SK-N-SH treated with all-trans-retinoic acid at 6 μM for 48 hours (cell line): Measurements from ENCODE around the gene KCNMA1.

Source experiments
- ATAC-seq: fragments of 200-7000 bp; cut with Tn5 transposase; 3 replicates; pipeline ENCODE4 v1.9.1; 2020; ENCODE audit warnings: mild to moderate bottlenecking, moderate library complexity
- ARNTL ChIP-seq: fragments of 450-650 bp; formaldehyde crosslinking; IDR thresholded peaks from 2 replicates; pipeline ENCODE4 v1.5.0; 2020; ENCODE audit warnings: low read depth, mild to moderate bottlenecking, moderate library complexity, borderline replicate concordance
- BACH2 ChIP-seq: fragments of 250-450 bp; sonication (Bioruptor Pico); IDR thresholded peaks from 2 replicates; pipeline ENCODE4 v1.9.0; 2021; ENCODE audit warnings: mild to moderate bottlenecking, borderline replicate concordance
- CSDC2 ChIP-seq: fragments of 250-450 bp; sonication (Bioruptor Pico); IDR thresholded peaks from 2 replicates; pipeline ENCODE4 v1.5.0; 2020; ENCODE audit warnings: mild to moderate bottlenecking, moderate library complexity
- ESRRG ChIP-seq: fragments of 250-450 bp; sonication (Bioruptor Pico); IDR thresholded peaks from 2 replicates; pipeline ENCODE4 v1.6.1; 2021; ENCODE audit warnings: mild to moderate bottlenecking
- GLIS3 ChIP-seq: fragments of 250-450 bp; sonication (Bioruptor Pico); IDR thresholded peaks from 2 replicates; pipeline ENCODE4 v1.5.0; 2020; ENCODE audit warnings: mild to moderate bottlenecking, moderate library complexity
- ISL1 ChIP-seq: fragments of 250-450 bp; sonication (Bioruptor Pico); IDR thresholded peaks from 2 replicates; pipeline ENCODE4 v2.1.2; 2022; ENCODE audit warnings: mild to moderate bottlenecking, moderate library complexity
- OSR1 ChIP-seq: fragments of 250-450 bp; sonication (Bioruptor Pico); IDR thresholded peaks from 2 replicates; pipeline ENCODE4 v1.8.0; 2022; ENCODE audit warnings: moderate library complexity, mild to moderate bottlenecking, inconsistent platforms
- POU6F1 ChIP-seq: fragments of 250-450 bp; sonication (Bioruptor Pico); IDR thresholded peaks from 2 replicates; pipeline ENCODE4 v1.8.0; 2021; ENCODE audit warnings: low read depth, mild to moderate bottlenecking, moderate library complexity, borderline replicate concordance
- RARB ChIP-seq: fragments of 250-450 bp; sonication (Bioruptor Pico); IDR thresholded peaks from 2 replicates; pipeline ENCODE4 v1.8.0; 2021; ENCODE audit warnings: mild to moderate bottlenecking, moderate library complexity
- SNAI2 ChIP-seq: fragments of 250-450 bp; sonication (Bioruptor Pico); IDR thresholded peaks from 2 replicates; pipeline ENCODE4 v1.5.0; 2020; ENCODE audit warnings: mild to moderate bottlenecking, moderate library complexity
- TOX ChIP-seq: fragments of 250-450 bp; sonication (Bioruptor Pico); IDR thresholded peaks from 2 replicates; pipeline ENCODE4 v1.8.0; 2021; ENCODE audit warnings: mild to moderate bottlenecking, moderate library complexity, borderline replicate concordance
- TSHZ2 ChIP-seq: fragments of 250-450 bp; sonication (Bioruptor Pico); IDR thresholded peaks from 2 replicates; pipeline ENCODE4 v1.5.0; 2020; ENCODE audit warnings: mild to moderate bottlenecking, moderate library complexity
- ZC3H10 ChIP-seq: fragments of 250-450 bp; sonication (Bioruptor Pico); IDR thresholded peaks from 2 replicates; pipeline ENCODE4 v1.5.1; 2021; ENCODE audit warnings: mild to moderate bottlenecking, moderate library complexity
- ZFP3 ChIP-seq: fragments of 250-450 bp; sonication (Bioruptor Pico); IDR thresholded peaks from 2 replicates; pipeline ENCODE4 v1.5.0; 2020; ENCODE audit warnings: mild to moderate bottlenecking, moderate library complexity
- ZFP30 ChIP-seq: fragments of 450-650 bp; formaldehyde crosslinking; IDR thresholded peaks from 2 replicates; pipeline ENCODE4 v1.5.0; 2022; ENCODE audit warnings: mild to moderate bottlenecking, moderate library complexity
- ZNF565 ChIP-seq: fragments of 450-650 bp; formaldehyde crosslinking; conservative IDR thresholded peaks from 2 replicates; pipeline ENCODE4 v1.5.0; 2020; ENCODE audit warnings: low read depth, mild to moderate bottlenecking, moderate library complexity
- ZNF70 ChIP-seq: fragments of 450-650 bp; formaldehyde crosslinking; IDR thresholded peaks from 2 replicates; pipeline ENCODE4 v1.5.0; 2020; ENCODE audit warnings: mild to moderate bottlenecking, moderate library complexity
- ZNF8 ChIP-seq: fragments of 450-650 bp; formaldehyde crosslinking; IDR thresholded peaks from 2 replicates; pipeline ENCODE4 v1.5.0; 2020; ENCODE audit warnings: mild to moderate bottlenecking, moderate library complexity
- TF ChIP-seq, protein P1 (sequence below): fragments of 250-450 bp; sonication (Bioruptor Pico); IDR thresholded peaks from 2 replicates; pipeline ENCODE4 v1.5.1; 2021; ENCODE audit warnings: mild to moderate bottlenecking, moderate library complexity
- TF ChIP-seq, protein P2 (sequence below): fragments of 250-450 bp; sonication (Bioruptor Pico); IDR thresholded peaks from 2 replicates; pipeline ENCODE4 v1.8.0; 2020; ENCODE audit warnings: mild to moderate bottlenecking, moderate library complexity, borderline replicate concordance
- TF ChIP-seq, protein P3 (sequence below): fragments of 250-450 bp; sonication (Bioruptor Pico); IDR thresholded peaks from 2 replicates; pipeline ENCODE4 v1.5.1; 2020; ENCODE audit warnings: low read depth, mild to moderate bottlenecking, moderate library complexity

The KCNMA1 gene

DNA sequence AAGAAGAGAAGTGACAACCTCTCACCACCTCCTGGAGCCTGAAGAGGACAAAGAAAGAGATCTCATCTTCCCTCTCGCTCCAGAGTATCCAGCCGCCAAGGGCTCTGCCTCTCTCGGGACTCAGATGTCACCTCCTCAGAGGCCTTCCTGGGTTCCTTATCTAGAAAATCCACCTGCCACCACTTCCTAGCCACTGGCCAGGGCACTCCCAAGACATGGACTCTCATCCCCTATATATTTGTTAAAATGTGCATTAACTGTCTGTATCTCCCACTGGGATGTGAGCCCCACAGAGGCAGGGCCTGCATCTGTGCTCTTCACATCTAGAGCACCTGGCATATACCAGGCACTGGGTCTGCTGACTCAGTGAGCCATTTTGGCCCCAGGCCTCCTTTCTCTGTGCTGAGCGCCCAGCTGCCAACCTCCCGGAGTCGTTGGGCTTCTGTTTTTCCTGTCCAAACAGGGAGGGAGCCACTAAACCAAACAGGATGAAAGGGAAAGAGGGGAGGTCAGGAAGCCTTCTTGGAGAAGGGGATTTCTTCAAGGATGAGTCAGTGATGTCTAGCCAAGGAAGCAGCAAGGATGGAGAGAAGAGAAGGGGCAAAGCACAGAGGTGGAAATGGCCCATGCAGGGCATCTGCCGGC lies 58.9 kb downstream of the KCNMA1 start:
- no peak for ATAC-seq
- no peak for TF ChIP-seq POU6F1
- no peak for TF ChIP-seq ESRRG (CRISPR knock-in tag)
- no peak for TF ChIP-seq ISL1 (CRISPR knock-in tag)
- no peak for TF ChIP-seq RARB (CRISPR knock-in tag)
- no peak for TF ChIP-seq OSR1
- no peak for TF ChIP-seq ZFP30 (CRISPR knock-in tag)
- TF ChIP-seq ZFP3 (CRISPR knock-in tag), result no peak
- TF ChIP-seq SNAI2 (CRISPR knock-in tag), result no peak
- TF ChIP-seq, protein P1, sequence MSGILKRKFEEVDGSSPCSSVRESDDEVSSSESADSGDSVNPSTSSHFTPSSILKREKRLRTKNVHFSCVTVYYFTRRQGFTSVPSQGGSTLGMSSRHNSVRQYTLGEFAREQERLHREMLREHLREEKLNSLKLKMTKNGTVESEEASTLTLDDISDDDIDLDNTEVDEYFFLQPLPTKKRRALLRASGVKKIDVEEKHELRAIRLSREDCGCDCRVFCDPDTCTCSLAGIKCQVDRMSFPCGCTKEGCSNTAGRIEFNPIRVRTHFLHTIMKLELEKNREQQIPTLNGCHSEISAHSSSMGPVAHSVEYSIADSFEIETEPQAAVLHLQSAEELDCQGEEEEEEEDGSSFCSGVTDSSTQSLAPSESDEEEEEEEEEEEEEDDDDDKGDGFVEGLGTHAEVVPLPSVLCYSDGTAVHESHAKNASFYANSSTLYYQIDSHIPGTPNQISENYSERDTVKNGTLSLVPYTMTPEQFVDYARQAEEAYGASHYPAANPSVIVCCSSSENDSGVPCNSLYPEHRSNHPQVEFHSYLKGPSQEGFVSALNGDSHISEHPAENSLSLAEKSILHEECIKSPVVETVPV, result no peak
- no peak for TF ChIP-seq ARNTL (CRISPR knock-in tag)
- no peak for TF ChIP-seq TSHZ2 (CRISPR knock-in tag)
- no peak for TF ChIP-seq ZNF565 (CRISPR knock-in tag)
- TF ChIP-seq BACH2 (CRISPR knock-in tag), result no peak
- no peak for TF ChIP-seq ZNF70 (CRISPR knock-in tag)
- no peak for TF ChIP-seq CSDC2 (CRISPR knock-in tag)
- no peak for TF ChIP-seq ZC3H10 (CRISPR knock-in tag)
- TF ChIP-seq GLIS3, result no peak
- TF ChIP-seq, protein P2, sequence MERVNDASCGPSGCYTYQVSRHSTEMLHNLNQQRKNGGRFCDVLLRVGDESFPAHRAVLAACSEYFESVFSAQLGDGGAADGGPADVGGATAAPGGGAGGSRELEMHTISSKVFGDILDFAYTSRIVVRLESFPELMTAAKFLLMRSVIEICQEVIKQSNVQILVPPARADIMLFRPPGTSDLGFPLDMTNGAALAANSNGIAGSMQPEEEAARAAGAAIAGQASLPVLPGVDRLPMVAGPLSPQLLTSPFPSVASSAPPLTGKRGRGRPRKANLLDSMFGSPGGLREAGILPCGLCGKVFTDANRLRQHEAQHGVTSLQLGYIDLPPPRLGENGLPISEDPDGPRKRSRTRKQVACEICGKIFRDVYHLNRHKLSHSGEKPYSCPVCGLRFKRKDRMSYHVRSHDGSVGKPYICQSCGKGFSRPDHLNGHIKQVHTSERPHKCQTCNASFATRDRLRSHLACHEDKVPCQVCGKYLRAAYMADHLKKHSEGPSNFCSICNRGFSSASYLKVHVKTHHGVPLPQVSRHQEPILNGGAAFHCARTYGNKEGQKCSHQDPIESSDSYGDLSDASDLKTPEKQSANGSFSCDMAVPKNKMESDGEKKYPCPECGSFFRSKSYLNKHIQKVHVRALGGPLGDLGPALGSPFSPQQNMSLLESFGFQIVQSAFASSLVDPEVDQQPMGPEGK (CRISPR knock-in tag), result no peak
- TF ChIP-seq, all 23 proteins: peak for 0

- ATAC-seq, result no peak
- TF ChIP-seq ZNF8 (CRISPR knock-in tag), result no peak
- TF ChIP-seq ZFP3 (CRISPR knock-in tag), result no peak
- TF ChIP-seq, protein P3, sequence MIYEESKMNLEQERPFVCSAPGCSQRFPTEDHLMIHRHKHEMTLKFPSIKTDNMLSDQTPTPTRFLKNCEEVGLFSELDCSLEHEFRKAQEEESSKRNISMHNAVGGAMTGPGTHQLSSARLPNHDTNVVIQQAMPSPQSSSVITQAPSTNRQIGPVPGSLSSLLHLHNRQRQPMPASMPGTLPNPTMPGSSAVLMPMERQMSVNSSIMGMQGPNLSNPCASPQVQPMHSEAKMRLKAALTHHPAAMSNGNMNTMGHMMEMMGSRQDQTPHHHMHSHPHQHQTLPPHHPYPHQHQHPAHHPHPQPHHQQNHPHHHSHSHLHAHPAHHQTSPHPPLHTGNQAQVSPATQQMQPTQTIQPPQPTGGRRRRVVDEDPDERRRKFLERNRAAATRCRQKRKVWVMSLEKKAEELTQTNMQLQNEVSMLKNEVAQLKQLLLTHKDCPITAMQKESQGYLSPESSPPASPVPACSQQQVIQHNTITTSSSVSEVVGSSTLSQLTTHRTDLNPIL (CRISPR knock-in tag), result no peak
- no peak for TF ChIP-seq ZC3H10 (CRISPR knock-in tag)
- TF ChIP-seq, protein P1, result no peak
- TF ChIP-seq SNAI2 (CRISPR knock-in tag), result no peak
- no peak for TF ChIP-seq ESRRG (CRISPR knock-in tag)
- no peak for TF ChIP-seq POU6F1
- no peak for TF ChIP-seq ARNTL (CRISPR knock-in tag)
- no peak for TF ChIP-seq TSHZ2 (CRISPR knock-in tag)
- TF ChIP-seq ZNF70 (CRISPR knock-in tag), result no peak
- no peak for TF ChIP-seq TOX (CRISPR knock-in tag)
- TF ChIP-seq, all 23 proteins: peak for 0
Measured at GRCh38 chr10:77577666-77578229, 59.9 kb downstream of the KCNMA1 start.
